Colonic mucosa (tissue), 4 donors: Measurements from ENCODE around the gene MAD2L2. TPM values are rescaled to one million over a fixed set of nuclear protein-coding genes. Genes with fewer than 3 reads are reported as not detected.

Experiments
- DNase-seq: peaks from one replicate; pipeline ENCODE4 v3.0.0-alpha.2; 2020
- H3K27ac ChIP-seq: fragments of 200-600 bp; one replicate; pipeline ENCODE4 v1.8.0; 2021
- H3K27me3 ChIP-seq: fragments of 200-600 bp; one replicate; pipeline ENCODE4 v1.8.0; 2021
- H3K36me3 ChIP-seq: fragments of 200-600 bp; one replicate; pipeline ENCODE4 v1.8.0; 2021
- H3K4me1 ChIP-seq: fragments of 200-600 bp; one replicate; pipeline ENCODE4 v1.8.0; 2021; ENCODE audit warnings: mild to moderate bottlenecking
- H3K4me3 ChIP-seq: fragments of 200-600 bp; one replicate; pipeline ENCODE4 v1.8.0; 2021
- H3K9ac ChIP-seq, 2 donors: one replicate each; pipeline ENCODE4 v1.7.0; 2013; ENCODE audit warnings: control low read depth in 2 of 2, low read depth in 2 of 2, low read length in 2 of 2
- H3K9me3 ChIP-seq: fragments of 200-600 bp; one replicate; pipeline ENCODE4 v1.8.0; 2021
- intact Hi-C: fragments of 100-400 bp; cut with DNase I; formaldehyde crosslinking; loops from one replicate; pipeline ENCODE4 v1.14.1; 2022
- total RNA-seq, 2 donors: library from RNA; stranded (reverse); fragmentation: NEBNext Ultra II Directional in 1 of 2; extraction: Animal tissue kit (Norgen Biotek cat#: 25700) in 1 of 2; gene quantifications; one replicate each; pipeline ENCODE4 v1.2.1, GENCODE V29; 2021
- TF ChIP-seq, protein P1 (sequence below): fragments of 200-600 bp; IDR thresholded peaks from one replicate; pipeline ENCODE4 v1.8.0; 2022; ENCODE audit warnings: antibody characterized with exemption, mild to moderate bottlenecking
- donor health status: healthy.
- donor health status: DM: no; HTN: no; CAD: no.
- donor health status: DM: no; HTN: no; CAD: no.

MAD2L2 gene
- total RNA-seq, 2 donors from 2014 or later: 8.5 to 12.4 TPM

GRCh38 chr1:11727119-11727518, 46.2 kb upstream of the MAD2L2 start:
- no peak overlapping the region for H3K9ac ChIP-seq
- no peak overlapping the region for H3K4me3 ChIP-seq
- TF ChIP-seq, protein P1, sequence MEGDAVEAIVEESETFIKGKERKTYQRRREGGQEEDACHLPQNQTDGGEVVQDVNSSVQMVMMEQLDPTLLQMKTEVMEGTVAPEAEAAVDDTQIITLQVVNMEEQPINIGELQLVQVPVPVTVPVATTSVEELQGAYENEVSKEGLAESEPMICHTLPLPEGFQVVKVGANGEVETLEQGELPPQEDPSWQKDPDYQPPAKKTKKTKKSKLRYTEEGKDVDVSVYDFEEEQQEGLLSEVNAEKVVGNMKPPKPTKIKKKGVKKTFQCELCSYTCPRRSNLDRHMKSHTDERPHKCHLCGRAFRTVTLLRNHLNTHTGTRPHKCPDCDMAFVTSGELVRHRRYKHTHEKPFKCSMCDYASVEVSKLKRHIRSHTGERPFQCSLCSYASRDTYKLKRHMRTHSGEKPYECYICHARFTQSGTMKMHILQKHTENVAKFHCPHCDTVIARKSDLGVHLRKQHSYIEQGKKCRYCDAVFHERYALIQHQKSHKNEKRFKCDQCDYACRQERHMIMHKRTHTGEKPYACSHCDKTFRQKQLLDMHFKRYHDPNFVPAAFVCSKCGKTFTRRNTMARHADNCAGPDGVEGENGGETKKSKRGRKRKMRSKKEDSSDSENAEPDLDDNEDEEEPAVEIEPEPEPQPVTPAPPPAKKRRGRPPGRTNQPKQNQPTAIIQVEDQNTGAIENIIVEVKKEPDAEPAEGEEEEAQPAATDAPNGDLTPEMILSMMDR: no peak
- intact Hi-C loops: no loop called here
- H3K36me3 ChIP-seq: no peaks in the 10 kb centered on the region
- DNase-seq: no peak
- H3K27ac ChIP-seq: no peak overlapping the region
- H3K9me3 ChIP-seq: no peaks in the 10 kb centered on the region
- peaks cover 4% of the 10 kb centered on the region for H3K4me1 ChIP-seq
- no peaks in the 10 kb centered on the region for H3K27me3 ChIP-seq

DNA sequence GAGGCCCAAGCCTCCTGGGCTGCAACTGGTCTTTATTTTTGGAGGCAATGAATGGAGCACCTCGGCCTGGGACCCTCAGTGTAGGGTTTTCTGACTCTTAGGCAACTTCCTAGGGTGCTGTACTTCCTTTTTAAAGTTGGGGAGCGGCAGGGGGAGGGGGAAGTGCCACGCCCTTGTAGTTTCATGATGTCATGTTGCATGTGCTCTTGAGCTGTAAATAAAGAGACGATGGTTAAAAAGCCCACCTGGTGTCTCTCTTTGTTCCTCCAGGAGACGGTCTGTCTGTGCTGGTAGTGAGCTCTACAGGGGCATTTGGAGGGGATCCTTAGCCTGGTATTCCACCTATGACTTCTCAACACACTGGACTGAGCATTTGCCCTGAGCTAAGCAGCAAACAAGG, 44.7 kb upstream of the MAD2L2 start:
- TF ChIP-seq, protein P1: no peak
- H3K9me3 ChIP-seq: no peaks in the 10 kb centered on the region
- no peaks in the 10 kb centered on the region for H3K36me3 ChIP-seq
- H3K4me3 ChIP-seq: no peak overlapping the region
- no peak overlapping the region for H3K9ac ChIP-seq
- no peaks in the 10 kb centered on the region for H3K27me3 ChIP-seq
- intact Hi-C loops: no loop called here
- H3K27ac ChIP-seq: no peak overlapping the region
- DNase-seq: no peak
- H3K4me1 ChIP-seq: peaks cover 4% of the 10 kb centered on the region

- no peak for DNase-seq
- Histone ChIP-seq H3K9me3 (no peaks in the 10 kb centered on the region), H3K9ac (no peak overlapping the region), H3K36me3 (no peaks in the 10 kb centered on the region), H3K27me3 (no peaks in the 10 kb centered on the region), H3K4me1 (no peaks in the 10 kb centered on the region), H3K27ac (no peak overlapping the region), H3K4me3 (no peak overlapping the region)
- TF ChIP-seq, protein P1: no peak
- intact Hi-C loops: loop anchor here (5.0 kb wide), 1 partner anchor 70 kb away; the partner anchor contains the start of genes FBXO2 and FBXO44
Observed at GRCh38 chr1:11722538-11722937, 41.6 kb upstream of the MAD2L2 start.

- Histone ChIP-seq H3K9ac (no peak overlapping the region), H3K27ac (no peak overlapping the region), H3K36me3 (no peaks in the 10 kb centered on the region), H3K9me3 (no peaks in the 10 kb centered on the region), H3K4me1 (no peaks in the 10 kb centered on the region), H3K4me3 (no peak overlapping the region), H3K27me3 (no peaks in the 10 kb centered on the region)
- intact Hi-C loops: loop anchor here (5.0 kb wide), 1 partner anchor 69 kb away; the partner anchor contains the start of genes FBXO2 and FBXO44
- TF ChIP-seq, protein P1: no peak
- no peak for DNase-seq
Observed at GRCh38 chr1:11721311-11721710, 40.4 kb upstream of the MAD2L2 start.

DNA sequence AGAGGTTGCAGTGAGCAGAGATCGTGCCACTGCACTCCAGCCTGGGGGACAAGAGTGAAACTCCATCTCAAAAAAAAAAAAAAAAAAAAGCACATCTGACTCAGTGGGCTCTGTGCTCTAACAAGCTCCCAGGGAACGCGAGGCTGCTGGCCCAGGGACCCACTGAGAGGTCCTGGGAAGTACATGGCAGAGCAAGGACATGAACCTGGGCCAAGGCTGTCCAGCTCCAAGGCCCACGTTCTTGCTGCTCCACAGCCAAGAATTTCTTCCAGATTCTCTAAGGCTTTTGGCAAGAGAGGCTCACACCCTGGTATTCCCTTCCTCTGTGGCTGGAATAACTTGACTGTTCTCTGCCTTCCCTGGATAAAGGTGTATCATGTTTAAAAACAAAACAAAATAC, 39.6 kb upstream of the MAD2L2 start:
- Histone ChIP-seq H3K9me3 (no peaks in the 10 kb centered on the region), H3K36me3 (no peaks in the 10 kb centered on the region), H3K27me3 (no peaks in the 10 kb centered on the region), H3K4me3 (no peak overlapping the region), H3K9ac (no peak overlapping the region), H3K4me1 (no peaks in the 10 kb centered on the region), H3K27ac (no peak overlapping the region)
- intact Hi-C loops: loop anchor here (5.0 kb wide), 1 partner anchor 68 kb away; the partner anchor contains the start of genes FBXO2 and FBXO44
- TF ChIP-seq, protein P1: no peak
- DNase-seq: no peak
